Measurements from ENCODE around the gene PDE8B.

The PDE8B gene

DNA sequence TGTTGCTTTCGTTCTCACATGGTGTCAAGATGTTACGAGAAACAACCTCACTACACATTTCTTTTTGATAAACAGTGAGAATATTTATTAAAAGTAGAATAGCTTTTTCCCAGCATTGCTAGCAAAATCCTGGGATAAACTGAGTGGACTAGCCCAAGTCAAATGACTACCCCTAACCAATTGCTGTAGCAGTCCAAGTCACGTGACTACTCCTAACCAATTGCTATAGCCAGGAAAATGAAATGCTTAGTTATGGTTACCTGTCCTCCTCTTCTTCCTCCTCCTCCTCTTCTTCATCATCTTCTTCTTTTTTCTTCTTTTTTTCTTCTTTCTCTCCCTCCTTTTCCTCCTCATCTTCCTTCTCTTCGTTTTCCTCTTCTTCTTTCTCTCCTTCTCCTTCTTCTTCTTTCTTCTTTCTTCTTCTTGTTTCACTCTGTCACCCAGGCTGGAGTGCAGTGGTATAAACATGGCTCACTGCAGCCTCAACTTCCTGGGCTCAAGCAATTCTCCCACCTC is 85.4 kb downstream of the PDE8B start:
- DNase-seq, result no peak

DNA sequence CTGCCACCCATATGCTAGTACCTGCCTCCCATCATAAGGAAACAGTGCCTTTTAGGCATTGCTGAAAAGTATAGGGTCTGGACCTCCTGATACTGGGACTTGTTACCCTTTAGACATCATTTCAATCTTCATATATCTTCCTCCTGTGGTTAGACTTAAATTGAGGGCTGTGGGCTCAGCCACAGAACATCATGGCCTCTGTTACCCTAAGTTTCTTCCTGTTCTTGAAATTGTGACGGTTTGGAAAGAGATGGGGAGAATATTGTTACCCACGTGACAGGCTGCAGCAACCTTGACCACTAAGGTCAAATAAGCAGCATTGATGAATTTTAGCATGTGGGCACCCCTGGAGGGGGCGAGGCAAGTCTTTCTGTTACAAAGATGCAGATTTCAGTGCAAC is 87.7 kb downstream of the PDE8B start:
- DNase-seq, result no peak

DNA sequence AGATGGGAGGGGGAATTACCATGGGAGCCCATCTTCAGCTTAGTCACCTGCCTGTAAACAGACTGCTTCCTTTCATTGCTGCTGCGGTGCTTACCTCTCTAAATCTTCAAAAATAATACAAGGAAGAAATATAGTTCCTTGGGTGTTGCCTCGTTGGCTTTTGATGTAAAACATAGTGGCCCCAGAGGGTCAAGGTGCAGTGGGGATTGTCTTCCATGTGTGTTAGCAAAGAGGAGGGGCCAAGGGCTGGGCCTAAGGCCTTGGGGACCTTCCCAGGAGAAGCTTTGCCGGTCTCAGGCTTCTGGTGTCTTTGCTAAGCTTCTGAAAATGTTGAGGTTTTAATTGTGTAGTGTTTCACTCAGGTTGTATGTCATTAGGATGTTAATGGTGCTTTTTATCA is 90.0 kb downstream of the PDE8B start:
- DNase-seq, result no peak

DNA sequence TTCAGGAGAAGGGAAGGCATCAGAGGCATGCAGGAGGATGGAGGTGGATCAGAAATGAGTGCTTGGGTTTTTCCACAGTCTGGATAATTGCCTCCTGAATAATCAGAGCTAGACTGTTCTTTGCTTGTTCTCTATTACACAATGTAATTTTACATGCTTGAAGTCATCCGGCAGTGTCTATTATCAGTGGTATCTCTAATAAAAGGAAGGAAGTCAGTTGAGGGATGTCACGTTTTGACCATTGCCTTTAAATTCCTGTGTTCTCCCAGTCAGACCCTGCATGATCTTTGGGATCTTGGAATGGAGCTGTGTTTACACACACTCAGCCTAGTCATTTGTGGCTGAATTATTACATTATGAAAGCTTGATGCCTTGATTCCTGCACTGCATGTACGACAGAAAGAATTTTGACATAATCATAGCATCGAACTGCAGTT is 91.0 kb downstream of the PDE8B start:
- DNase-seq, result no peak

DNA sequence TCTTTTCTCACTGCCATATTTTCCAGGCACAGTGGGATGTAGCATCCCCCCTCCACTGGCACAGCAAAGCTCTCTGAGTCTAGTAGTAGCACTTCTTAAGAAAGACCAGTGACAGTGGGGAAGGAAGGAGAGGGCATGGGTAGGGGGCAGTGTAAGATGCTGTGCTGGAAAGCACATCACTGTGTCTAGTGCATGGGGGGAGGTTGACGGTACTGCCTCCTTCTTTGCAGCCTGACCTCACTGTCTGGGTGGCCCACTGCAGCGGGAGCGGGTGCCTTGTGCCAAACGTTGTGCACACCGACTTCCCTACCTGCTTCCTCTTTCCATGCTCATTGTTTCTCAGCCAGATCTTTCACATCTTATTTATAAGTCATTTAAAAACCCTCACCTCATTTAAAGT is 91.8 kb downstream of the PDE8B start:
- no peak for DNase-seq

DNA sequence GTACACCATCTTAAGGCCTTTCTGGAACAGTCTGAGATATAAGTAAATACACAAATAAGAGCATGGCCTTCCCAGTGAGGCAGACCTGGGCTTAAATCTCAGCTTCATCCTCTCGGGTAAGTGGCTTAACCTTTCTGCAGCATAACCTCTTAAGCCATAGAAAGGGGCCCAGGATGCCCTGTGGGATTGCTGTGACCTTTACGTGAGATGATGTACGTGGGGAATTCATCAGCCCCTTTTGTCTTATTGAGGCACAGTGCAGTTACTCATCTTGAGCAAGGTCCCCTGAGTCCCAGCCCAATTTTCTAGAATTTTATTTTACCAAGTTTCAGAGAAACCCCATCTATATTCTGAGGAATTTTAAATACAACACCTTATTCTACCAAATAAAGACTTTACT is 92.2 kb downstream of the PDE8B start:
- no peak for DNase-seq

DNA sequence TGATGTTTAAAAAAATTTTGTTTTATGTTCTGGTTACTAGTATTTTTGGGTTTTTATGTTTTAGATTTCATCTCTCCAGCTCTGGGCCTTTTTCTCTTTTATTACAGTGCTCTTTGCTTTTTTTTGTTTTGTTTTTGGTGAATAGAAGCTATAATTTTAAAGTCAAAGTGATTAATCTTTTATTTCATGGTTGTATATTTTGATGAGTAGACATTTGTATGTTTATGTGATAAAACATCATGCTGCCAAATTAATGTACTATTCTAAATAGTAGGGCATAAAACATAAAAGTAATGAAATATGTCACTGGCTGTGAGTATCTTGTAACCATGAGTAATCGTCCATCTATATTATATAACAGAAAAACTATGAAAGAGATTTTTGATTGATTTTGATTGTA is 93.9 kb downstream of the PDE8B start:
- no peak for DNase-seq

DNA sequence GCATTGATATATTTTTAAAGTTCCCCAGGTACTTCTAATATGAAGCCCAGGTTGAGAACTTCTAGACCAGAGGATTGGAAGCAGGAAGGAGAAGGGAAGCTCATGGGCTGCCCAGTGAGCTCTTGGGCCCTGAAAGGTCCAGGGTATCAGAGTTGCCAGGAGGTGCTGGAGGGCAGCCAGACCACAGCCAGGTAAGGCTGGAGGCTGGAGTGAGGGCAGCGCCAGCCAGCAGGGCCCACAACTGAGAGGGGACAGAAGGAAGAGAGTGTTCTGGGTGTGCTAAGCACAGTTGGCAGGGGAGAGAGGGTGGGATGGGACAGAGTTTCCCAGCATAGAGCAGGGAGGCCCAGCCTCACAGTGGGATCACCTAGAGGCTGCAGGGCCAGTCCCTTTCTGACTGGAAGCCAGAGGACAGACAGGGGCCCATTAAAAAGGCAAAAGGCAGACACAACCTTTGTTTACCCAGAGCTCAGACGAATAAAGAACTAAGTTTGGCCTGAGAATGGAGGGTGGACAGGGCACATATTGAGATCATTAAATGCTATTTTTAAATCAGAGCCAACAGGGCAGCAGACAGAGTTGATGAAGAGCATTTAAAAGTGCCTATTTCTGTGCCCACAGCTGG is 94.9 kb downstream of the PDE8B start:
- no peak for DNase-seq

DNA sequence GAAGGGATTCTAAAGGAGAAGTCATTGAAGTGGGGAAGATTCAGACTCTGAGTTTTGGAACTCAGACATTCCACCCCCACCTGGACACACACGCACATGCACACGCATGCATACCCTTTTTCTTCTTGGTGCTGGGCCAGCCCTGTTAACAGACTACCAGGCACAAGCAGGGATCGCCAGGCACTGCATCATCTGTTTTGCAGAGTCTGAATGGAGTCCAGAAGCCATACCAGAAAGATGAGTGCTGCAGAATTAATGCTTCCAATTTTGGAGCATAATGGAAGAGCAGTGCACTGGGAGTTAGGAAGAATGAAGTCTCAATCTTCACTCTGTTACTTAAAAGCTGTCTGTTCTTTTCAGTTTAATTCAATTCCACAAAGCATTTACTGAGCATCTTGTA is 95.5 kb downstream of the PDE8B start:
- no peak for DNase-seq

DNA sequence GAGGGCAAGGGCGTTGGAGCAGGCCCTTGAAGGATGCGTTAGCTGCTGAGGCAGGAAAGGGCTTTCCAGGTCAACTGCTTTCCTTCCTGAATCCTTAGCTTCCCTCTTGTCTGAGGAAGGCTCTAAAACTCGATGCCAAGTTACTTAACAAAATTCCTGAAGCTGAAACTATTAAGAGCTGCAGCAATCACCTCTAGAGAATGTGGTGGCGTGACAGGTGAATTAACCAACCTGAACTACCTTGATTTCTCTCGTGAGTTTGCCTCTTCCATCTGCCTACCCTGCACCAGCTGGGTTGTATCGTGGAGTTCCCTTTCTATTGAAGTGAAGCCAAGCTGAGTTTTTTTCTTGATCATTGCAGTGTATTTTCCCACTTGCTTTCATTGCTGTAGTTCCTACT is 96.1 kb downstream of the PDE8B start:
- DNase-seq, result no peak

DNA sequence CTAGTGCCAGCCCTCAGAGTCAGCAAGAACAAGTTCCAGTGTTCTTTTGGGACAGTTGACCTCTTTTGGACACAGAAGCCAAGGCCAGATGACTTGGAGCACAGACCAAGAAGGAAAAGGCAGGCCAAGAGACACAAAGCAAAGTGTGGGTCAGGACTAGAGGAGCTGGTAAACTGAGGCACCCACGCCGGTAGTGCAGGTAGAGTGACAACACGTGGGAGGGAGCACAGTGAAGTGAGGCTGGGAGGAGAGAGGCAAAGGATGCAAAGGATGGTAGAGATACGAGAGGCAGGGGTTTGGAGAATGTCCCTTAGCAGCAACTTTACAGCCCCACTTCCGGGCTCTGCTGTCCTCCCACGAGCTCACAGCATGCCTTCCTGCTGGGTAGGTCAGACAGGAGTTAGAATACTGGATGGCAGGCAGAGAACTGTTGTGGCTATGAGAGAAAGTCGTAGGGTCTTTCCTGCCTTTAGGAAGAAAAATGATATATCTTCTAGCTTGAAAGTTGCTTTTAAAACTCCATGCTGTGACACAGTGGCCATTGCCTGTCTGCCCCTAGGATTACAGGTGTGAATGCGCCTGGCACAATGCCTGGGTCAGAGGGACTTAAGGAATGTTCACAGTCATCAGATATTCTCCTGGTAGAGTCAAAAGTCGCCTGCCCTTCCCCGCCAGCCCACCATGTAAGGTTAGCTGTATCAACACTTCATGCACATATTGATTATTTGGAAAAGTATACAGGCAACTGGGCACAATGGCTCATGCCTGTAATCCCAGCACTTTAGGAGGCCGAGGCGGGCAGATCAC is 97.9 kb downstream of the PDE8B start:
- no peak for DNase-seq

DNA sequence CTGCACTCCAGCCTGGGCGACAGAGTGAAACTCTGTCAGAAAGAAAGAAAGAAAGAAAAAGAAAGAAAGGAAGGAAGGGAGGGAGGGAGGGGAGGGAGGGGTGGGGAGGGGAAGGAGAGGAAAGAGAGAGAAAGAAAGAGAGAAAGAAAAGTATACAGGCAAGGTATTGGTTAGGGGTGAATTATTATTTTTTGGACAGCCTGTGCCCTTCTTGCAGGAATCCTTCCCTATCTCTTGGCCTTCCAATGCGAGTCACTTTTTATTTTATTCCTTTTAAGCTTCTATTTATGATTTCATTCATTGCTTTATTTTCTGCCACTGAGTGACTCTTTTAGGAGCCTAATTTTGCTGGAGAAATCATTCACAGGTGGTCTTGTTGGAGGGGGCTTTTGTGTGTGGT is 98.7 kb downstream of the PDE8B start:
- DNase-seq, result no peak

DNA sequence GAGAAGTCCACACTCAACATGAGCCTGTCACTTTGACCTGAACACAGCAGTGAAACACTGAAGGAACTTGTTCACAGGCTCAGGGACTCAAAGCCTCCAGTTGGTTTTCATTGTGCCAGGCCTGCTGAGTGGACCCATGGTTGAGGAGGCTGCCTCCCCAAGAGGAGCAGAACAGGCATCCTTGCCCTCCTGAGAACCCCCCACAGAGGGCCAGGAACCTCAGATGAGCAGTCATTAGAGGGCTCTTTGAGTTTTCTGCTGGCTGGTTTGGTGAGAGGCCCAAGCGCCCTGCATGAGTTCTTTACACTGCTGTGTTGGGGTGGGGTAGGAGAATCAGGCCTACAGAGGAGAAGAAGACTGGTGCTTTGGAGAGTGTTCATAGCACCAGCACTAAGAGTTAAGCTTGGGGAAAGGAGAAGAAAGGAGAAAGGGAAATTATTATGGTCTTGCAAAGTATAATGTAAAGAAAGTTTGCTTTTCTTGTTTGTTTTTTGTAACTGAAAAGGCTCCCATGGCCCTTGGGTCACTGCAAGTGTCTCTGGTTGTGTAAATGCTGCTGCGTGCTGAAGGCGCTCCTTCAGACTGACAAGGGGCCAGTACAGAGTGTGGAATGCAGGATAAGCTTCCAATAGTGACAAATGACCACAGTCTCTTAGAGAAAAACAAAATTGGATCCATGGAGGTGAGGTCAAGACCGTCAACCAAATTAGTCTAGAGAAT is 100.2 kb downstream of the PDE8B start:
- no peak for DNase-seq

DNA sequence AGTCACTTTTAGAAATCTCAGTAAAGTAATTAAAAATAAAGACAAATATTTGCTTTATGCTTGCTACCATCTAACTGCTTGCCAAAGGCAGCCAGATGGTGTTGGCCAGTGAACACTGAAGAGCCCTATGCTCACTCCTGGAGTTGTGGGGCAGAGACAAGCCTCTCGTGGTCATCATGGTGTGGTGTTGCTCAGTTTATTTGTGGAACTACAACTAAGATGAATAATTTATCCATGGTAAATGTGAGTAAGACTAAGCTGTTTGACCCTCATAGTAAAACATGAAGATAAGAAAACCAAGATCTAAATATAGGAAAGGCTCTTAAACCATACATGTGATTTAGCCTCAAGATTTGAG is 100.7 kb downstream of the PDE8B start:
- no peak for DNase-seq

DNA sequence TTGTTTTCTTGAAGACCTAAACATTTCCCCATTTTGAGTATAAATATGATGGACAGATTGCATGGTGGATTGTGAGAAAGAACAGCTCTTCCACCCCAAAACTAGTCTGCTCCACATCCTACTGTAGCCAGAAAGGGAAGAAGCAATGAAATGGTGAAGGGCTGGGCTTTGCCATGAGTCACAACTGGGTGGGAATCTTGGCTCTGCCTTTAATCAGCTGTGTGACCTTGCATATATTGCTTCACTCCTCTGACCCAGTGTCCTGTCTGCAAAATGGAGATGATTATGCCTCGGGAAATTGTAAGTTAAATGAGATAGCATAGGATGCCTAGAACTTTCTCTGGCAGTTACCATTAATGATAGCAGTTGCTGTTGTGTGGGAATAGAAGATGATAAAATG is 101.9 kb downstream of the PDE8B start:
- no peak for DNase-seq

DNA sequence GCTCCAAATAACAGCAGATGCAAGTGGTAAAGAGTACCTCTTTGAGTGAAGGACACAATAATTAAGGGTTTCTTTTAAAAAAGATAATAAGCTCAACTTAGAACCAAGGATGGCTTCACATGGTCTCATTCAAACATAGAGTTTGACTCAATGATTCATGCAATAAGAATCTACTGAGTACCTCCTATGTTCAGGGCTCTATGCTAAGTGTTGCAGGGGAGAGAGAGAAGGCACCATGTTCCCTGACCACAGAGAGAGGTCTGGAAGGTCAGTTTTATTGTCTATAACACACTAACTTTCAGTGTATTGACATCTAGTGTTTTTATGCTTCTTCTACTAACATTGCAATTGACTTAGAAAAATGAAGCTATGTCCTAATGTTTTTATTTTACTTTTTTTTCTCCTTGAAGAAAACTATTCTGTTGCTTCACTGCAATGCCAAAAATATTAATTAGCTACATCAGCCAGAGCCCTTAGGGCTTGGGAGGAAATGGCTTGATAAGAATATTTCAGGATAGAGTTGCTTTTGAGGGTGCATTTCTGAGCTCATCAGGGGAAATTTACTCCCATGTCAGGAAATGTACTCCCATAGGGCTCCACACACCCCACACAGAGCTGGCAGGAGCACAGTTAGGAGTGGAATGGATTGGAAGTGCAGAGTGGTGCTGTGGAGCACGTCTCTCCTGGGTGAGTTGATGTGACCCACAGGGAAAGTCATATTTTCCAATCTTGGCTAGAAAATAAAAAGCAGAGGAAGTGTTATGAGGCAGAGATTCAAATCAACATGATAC is 106.6 kb downstream of the PDE8B start:
- no peak for DNase-seq

DNA sequence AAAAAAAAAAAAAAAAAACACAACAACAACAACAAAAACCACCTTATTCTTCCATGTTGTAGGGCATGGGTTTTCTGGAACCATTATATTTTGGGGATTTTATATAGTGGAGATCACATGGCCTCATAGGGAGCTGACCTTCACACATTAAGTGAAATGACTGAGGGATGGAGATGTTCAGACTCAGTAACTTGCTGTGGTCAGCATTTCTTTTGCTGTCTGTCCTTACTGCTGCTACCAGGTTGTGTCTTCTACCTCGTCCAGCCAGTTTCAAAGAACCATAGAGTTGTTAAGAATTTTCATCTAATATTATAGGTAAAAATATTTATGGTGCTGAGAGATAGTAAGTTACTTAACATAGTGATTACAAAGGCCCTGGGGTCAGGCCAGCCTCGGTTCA is 107.6 kb downstream of the PDE8B start:
- DNase-seq, result no peak

DNA sequence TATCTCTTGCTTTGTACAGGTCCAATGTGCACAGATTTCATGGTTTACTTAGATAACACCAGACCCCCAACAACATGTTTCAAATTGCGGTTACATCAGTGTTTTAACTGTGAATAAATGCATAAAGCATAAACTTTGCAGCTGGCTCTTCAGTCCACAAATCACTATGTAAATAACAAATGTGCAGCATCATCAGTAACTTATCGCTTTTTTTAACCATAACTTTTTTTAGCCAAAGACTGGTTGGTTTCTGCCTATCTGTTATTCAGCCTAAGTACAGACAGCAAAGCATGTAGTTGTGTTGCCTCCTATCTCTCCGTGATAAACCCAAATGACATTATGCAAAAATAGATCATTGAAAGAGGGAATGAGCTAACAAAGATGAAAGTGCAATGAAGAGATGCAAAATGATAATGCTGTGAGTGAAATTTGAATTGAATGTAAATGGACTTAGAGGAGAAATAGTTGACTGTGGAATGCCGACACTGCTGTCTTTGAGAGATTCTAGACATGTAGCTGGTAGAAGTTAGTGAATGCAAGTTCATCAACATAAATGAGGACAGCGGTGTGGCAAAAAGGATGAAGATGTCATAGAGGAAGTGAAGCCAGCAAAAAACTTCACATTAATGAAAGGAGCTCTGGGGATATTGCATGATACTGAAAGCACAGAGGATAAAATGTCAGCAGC is 108.8 kb downstream of the PDE8B start:
- DNase-seq, result peak; percentile 13

DNA sequence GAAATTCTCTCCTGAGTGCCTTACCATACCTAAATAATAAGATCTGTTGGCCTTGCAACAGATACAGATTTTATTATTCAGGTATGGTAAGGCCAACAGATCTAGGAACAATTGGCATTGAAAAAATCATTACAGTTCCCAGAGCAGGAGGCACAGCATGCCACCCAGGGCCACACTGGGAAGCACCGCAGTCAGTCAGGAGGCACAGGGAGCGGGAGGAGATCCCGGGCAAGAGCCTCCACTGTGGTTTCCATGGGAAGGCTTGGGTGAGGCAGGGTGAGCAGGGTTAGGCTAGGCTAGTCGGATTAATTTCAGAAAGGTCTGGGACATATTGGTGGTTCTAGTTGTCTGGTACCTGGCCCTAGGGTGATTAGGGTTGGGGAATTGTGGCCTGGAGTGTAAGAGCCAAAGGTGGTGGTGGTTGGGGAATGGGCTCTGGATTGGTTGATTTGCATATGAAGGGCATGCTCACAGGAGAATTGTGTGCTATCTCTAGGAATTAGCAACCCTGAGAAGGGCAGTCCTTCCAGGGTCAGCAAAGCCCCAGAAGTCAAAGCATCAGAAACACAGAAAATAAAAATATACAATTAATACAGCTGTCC is 111.4 kb downstream of the PDE8B start:
- DNase-seq, result no peak

DNA sequence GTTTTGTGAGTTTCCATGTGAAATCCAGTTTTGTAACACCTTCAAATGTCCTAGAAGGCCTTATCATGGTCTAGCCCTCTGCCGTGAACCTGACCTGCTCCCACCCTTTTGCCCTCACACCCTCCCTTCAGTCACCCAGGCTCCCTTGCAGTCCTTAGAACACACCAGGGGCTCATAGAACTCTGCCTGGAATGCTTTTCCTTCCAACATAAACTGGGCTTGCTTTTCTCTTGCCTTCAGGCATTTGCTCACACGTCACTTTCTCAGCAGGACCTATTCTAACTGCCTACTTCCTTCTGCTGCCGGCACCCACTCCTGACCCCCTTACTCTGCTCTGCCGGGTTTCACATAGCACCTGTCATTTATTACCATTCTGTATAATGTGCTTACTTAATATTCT is 111.9 kb downstream of the PDE8B start:
- no peak for DNase-seq

DNA sequence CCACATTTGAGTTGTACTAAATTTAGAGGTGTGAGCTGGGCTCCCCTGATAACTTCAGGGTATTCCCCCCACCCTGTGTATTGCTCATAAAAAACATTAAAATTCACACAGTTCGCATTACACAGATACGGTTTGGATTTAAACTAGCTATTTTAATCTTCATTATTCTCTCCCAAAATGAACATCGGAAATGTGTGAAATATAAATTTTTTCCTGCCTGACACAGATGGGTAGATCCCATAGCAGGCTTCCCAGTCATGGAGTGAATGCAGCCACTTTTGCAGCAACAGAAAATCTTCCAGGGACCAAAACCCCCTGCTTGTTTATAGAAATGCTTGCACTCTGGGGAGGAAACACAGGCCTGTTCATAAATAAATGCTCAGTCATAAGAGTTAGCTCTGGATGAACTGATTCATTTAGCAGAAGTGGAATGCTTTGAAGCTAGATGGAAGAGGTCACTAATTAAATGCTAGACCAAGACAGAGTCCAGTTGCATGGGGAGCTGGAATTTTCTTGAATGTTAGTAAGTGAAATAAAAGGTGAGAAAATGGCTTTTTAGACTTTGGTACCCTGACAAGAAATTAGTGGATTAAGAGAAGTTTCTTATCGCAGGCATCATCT is 115.6 kb downstream of the PDE8B start:
- DNase-seq, result no peak
